Measurements from ENCODE around the gene TPCN1.

The TPCN1 gene

GRCh38 chr12:113276306-113276705, 55.0 kb downstream of the TPCN1 start:
- Mint-ChIP-seq H3K36me3 (ENCODE audit: low read depth) (peaks cover 97% of the 10 kb centered on the region), H3K27ac (peak overlapping the region; percentile 46)

GRCh38 chr12:113276946-113277500, 55.8 kb downstream of the TPCN1 start:
- Mint-ChIP-seq H3K27ac (peak overlapping the region; percentile 46), H3K27me3 (no peaks in the 10 kb centered on the region), H3K4me3 (no peak overlapping the region), H3K9me3 (no peaks in the 10 kb centered on the region), H3K36me3 (ENCODE audit: low read depth) (peaks cover 99% of the 10 kb centered on the region), H3K4me1 (ENCODE audit: low read depth) (peaks cover 17% of the 10 kb centered on the region)
- intact Hi-C loops (cut with micrococcal nuclease), result no loop called here

More at GRCh38 chr12:113276306-113276705, 55.0 kb downstream of the TPCN1 start:
- Mint-ChIP-seq H3K9me3 (no peaks in the 10 kb centered on the region), H3K27me3 (no peaks in the 10 kb centered on the region), H3K4me1 (ENCODE audit: low read depth) (peaks cover 24% of the 10 kb centered on the region), H3K4me3 (no peak overlapping the region)
- intact Hi-C loops (cut with micrococcal nuclease), result no loop called here

GRCh38 chr12:113277511-113277910, 56.2 kb downstream of the TPCN1 start:
- no peaks in the 10 kb centered on the region for H3K27me3 Mint-ChIP-seq
- intact Hi-C loops (cut with micrococcal nuclease), result no loop called here
- H3K36me3 Mint-ChIP-seq (ENCODE audit: low read depth), result peaks cover 100% of the 10 kb centered on the region
- H3K4me1 Mint-ChIP-seq (ENCODE audit: low read depth), result peaks cover 12% of the 10 kb centered on the region
- H3K9me3 Mint-ChIP-seq, result no peaks in the 10 kb centered on the region
- H3K4me3 Mint-ChIP-seq, result no peak overlapping the region
- H3K27ac Mint-ChIP-seq, result no peak overlapping the region

GRCh38 chr12:113278141-113278540, 56.9 kb downstream of the TPCN1 start:
- H3K27ac Mint-ChIP-seq, result no peak overlapping the region
- intact Hi-C loops (cut with micrococcal nuclease), result no loop called here
- peaks cover 6% of the 10 kb centered on the region for H3K4me1 Mint-ChIP-seq (ENCODE audit: low read depth)
- H3K4me3 Mint-ChIP-seq, result no peak overlapping the region
- H3K27me3 Mint-ChIP-seq, result no peaks in the 10 kb centered on the region
- peaks cover 100% of the 10 kb centered on the region for H3K36me3 Mint-ChIP-seq (ENCODE audit: low read depth)
- H3K9me3 Mint-ChIP-seq, result no peaks in the 10 kb centered on the region

- peak overlapping the region; percentile 4 for H3K27ac Mint-ChIP-seq
- H3K9me3 Mint-ChIP-seq, result no peaks in the 10 kb centered on the region
- no peaks in the 10 kb centered on the region for H3K27me3 Mint-ChIP-seq
- H3K36me3 Mint-ChIP-seq (ENCODE audit: low read depth), result peaks cover 100% of the 10 kb centered on the region
- peaks cover 1% of the 10 kb centered on the region for H3K4me1 Mint-ChIP-seq (ENCODE audit: low read depth)
- H3K4me3 Mint-ChIP-seq, result no peak overlapping the region
- intact Hi-C loops (cut with micrococcal nuclease), result no loop called here
Measured at GRCh38 chr12:113278633-113279032, 57.4 kb downstream of the TPCN1 start.

- no peaks in the 10 kb centered on the region for H3K9me3 Mint-ChIP-seq
- H3K4me3 Mint-ChIP-seq, result no peak overlapping the region
- intact Hi-C loops (cut with micrococcal nuclease), result no loop called here
- no peaks in the 10 kb centered on the region for H3K4me1 Mint-ChIP-seq (ENCODE audit: low read depth)
- no peaks in the 10 kb centered on the region for H3K27me3 Mint-ChIP-seq
- H3K36me3 Mint-ChIP-seq (ENCODE audit: low read depth), result peaks cover 100% of the 10 kb centered on the region
- no peak overlapping the region for H3K27ac Mint-ChIP-seq
Measured at GRCh38 chr12:113284751-113285150, 63.5 kb downstream of the TPCN1 start.

- Mint-ChIP-seq H3K36me3 (ENCODE audit: low read depth) (peaks cover 100% of the 10 kb centered on the region), H3K27me3 (no peaks in the 10 kb centered on the region), H3K9me3 (no peaks in the 10 kb centered on the region), H3K4me3 (no peak overlapping the region), H3K4me1 (ENCODE audit: low read depth) (no peaks in the 10 kb centered on the region), H3K27ac (peak overlapping the region; percentile 44)
- intact Hi-C loops (cut with micrococcal nuclease), result no loop called here
Measured at GRCh38 chr12:113285679-113286610, 64.7 kb downstream of the TPCN1 start.

GRCh38 chr12:113286712-113287111, 65.4 kb downstream of the TPCN1 start:
- Mint-ChIP-seq H3K27me3 (no peaks in the 10 kb centered on the region), H3K9me3 (no peaks in the 10 kb centered on the region), H3K4me3 (no peak overlapping the region), H3K27ac (no peak overlapping the region), H3K4me1 (ENCODE audit: low read depth) (no peaks in the 10 kb centered on the region), H3K36me3 (ENCODE audit: low read depth) (peaks cover 100% of the 10 kb centered on the region)
- intact Hi-C loops (cut with micrococcal nuclease), result no loop called here

GRCh38 chr12:113287146-113287898, 66.1 kb downstream of the TPCN1 start:
- no peaks in the 10 kb centered on the region for H3K4me1 Mint-ChIP-seq (ENCODE audit: low read depth)
- peaks cover 100% of the 10 kb centered on the region for H3K36me3 Mint-ChIP-seq (ENCODE audit: low read depth)
- H3K27me3 Mint-ChIP-seq, result no peaks in the 10 kb centered on the region
- no peak overlapping the region for H3K4me3 Mint-ChIP-seq
- H3K9me3 Mint-ChIP-seq, result no peaks in the 10 kb centered on the region
- no peak overlapping the region for H3K27ac Mint-ChIP-seq
- intact Hi-C loops (cut with micrococcal nuclease), result no loop called here

GRCh38 chr12:113287899-113288282, 66.6 kb downstream of the TPCN1 start:
- Mint-ChIP-seq H3K27me3 (no peaks in the 10 kb centered on the region), H3K4me3 (no peak overlapping the region), H3K27ac (no peak overlapping the region), H3K4me1 (ENCODE audit: low read depth) (no peaks in the 10 kb centered on the region), H3K36me3 (ENCODE audit: low read depth) (peaks cover 100% of the 10 kb centered on the region), H3K9me3 (no peaks in the 10 kb centered on the region)
- intact Hi-C loops (cut with micrococcal nuclease), result no loop called here

- intact Hi-C loops (cut with micrococcal nuclease), result no loop called here
- no peaks in the 10 kb centered on the region for H3K9me3 Mint-ChIP-seq
- H3K4me1 Mint-ChIP-seq (ENCODE audit: low read depth), result no peaks in the 10 kb centered on the region
- no peaks in the 10 kb centered on the region for H3K27me3 Mint-ChIP-seq
- H3K4me3 Mint-ChIP-seq, result no peak overlapping the region
- peaks cover 100% of the 10 kb centered on the region for H3K36me3 Mint-ChIP-seq (ENCODE audit: low read depth)
- no peak overlapping the region for H3K27ac Mint-ChIP-seq
Measured at GRCh38 chr12:113289361-113289760, 68.1 kb downstream of the TPCN1 start.

- Mint-ChIP-seq H3K4me1 (ENCODE audit: low read depth) (no peaks in the 10 kb centered on the region), H3K9me3 (no peaks in the 10 kb centered on the region), H3K27ac (no peak overlapping the region), H3K36me3 (ENCODE audit: low read depth) (peaks cover 100% of the 10 kb centered on the region), H3K4me3 (no peak overlapping the region), H3K27me3 (no peaks in the 10 kb centered on the region)
- intact Hi-C loops (cut with micrococcal nuclease), result no loop called here
Measured at GRCh38 chr12:113290506-113290905, 69.2 kb downstream of the TPCN1 start.

GRCh38 chr12:113291586-113291985, 70.3 kb downstream of the TPCN1 start:
- peaks cover 100% of the 10 kb centered on the region for H3K36me3 Mint-ChIP-seq (ENCODE audit: low read depth)
- no peaks in the 10 kb centered on the region for H3K27me3 Mint-ChIP-seq
- intact Hi-C loops (cut with micrococcal nuclease), result no loop called here
- no peaks in the 10 kb centered on the region for H3K4me1 Mint-ChIP-seq (ENCODE audit: low read depth)
- peak overlapping the region; percentile 23 for H3K27ac Mint-ChIP-seq
- no peaks in the 10 kb centered on the region for H3K9me3 Mint-ChIP-seq
- no peak overlapping the region for H3K4me3 Mint-ChIP-seq

GRCh38 chr12:113292091-113292490, 70.8 kb downstream of the TPCN1 start:
- Mint-ChIP-seq H3K27ac (no peak overlapping the region), H3K36me3 (ENCODE audit: low read depth) (peaks cover 100% of the 10 kb centered on the region), H3K4me1 (ENCODE audit: low read depth) (no peaks in the 10 kb centered on the region), H3K9me3 (no peaks in the 10 kb centered on the region), H3K27me3 (no peaks in the 10 kb centered on the region), H3K4me3 (no peak overlapping the region)
- intact Hi-C loops (cut with micrococcal nuclease), result no loop called here
